Fibroblast of the aortic adventitia (primary cell): ENCODE data around the gene CYB5RL. TPM values are rescaled to one million over a fixed set of nuclear protein-coding genes. Genes with fewer than 3 reads are reported as not detected.
"Not testable (repeated sequence)": the region's sequence is repeated elsewhere in the genome, so short reads cannot be mapped to it uniquely, and the experiment has no call there.

Experiments
- DNase-seq: peaks from one replicate; pipeline ENCODE4 v3.0.0-alpha.2; 2010; ENCODE audit warnings: low read depth
- H3K4me3 ChIP-seq: 2 replicates; pipeline ENCODE4 v1.5.1; 2011; ENCODE audit warnings: low read depth, mild to moderate bottlenecking, control low read depth, low read length, moderate library complexity
- total RNA-seq: library from RNA; depleted of rRNA; stranded (reverse); fragments of >200 nt; gene quantifications from 2 replicates; pipeline ENCODE4 v1.2.3, GENCODE V29; 2012; ENCODE audit warnings: low replicate concordance
- TF ChIP-seq, protein P1 (sequence below): IDR thresholded peaks from 2 replicates; pipeline ENCODE4 v1.5.1; 2011; ENCODE audit warnings: mild to moderate bottlenecking, low read length, control low read depth, inconsistent platforms; ENCODE audit not compliant: insufficient read depth

The CYB5RL gene
- total RNA-seq, 1 donor: 10.9 TPM

DNA sequence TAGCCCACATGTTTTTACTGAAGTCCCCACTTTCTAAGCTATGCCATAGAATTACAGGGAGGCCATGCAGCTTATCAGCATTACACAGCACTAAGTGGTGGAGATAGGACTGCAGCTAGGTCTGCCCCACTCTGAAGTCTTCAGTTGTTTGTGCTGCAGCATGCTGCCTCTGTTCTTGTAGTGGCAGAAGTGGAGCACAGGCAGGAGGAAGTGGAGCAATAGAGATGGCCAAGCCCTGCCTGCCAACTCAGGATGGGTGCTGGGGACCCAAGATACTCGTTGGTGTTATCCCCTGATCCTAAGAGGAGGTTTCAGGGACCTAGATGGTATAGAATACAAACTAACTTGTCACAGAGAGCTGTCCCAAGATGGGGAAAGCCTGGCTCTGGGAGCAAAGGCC, 13.0 kb upstream of the CYB5RL start:
- TF ChIP-seq, protein P1, sequence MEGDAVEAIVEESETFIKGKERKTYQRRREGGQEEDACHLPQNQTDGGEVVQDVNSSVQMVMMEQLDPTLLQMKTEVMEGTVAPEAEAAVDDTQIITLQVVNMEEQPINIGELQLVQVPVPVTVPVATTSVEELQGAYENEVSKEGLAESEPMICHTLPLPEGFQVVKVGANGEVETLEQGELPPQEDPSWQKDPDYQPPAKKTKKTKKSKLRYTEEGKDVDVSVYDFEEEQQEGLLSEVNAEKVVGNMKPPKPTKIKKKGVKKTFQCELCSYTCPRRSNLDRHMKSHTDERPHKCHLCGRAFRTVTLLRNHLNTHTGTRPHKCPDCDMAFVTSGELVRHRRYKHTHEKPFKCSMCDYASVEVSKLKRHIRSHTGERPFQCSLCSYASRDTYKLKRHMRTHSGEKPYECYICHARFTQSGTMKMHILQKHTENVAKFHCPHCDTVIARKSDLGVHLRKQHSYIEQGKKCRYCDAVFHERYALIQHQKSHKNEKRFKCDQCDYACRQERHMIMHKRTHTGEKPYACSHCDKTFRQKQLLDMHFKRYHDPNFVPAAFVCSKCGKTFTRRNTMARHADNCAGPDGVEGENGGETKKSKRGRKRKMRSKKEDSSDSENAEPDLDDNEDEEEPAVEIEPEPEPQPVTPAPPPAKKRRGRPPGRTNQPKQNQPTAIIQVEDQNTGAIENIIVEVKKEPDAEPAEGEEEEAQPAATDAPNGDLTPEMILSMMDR: no peak
- H3K4me3 ChIP-seq: no peak overlapping the region
- DNase-seq: no peak

DNA sequence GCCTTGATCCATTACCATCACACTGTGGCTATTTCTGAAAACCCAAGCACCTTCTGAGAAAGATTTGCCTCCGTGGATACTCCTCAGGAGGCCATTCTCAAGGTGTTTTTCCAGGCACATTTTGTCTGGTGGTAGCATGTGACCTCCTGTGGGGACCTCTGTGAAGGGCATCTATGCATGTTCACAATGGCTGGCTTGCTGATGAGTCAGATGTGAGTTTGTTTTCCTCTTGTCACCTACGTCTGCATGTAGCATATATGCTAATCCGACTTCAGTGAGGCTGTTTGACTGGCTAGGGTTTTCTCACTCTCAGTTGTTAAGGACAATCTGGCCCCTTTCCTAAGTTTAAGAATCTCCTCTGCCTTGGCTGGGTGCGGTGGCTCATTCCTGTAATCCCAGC, 8.1 kb upstream of the CYB5RL start:
- H3K4me3 ChIP-seq: not testable (repeated sequence)

GRCh38 chr1:54207287-54207686, 7.5 kb upstream of the CYB5RL start:
- DNase-seq: no peak
- TF ChIP-seq, protein P1: no peak

More for the DNA sequence above, 8.1 kb upstream of the CYB5RL start:
- not testable (repeated sequence) for DNase-seq

GRCh38 chr1:54204199-54204598, 4.4 kb upstream of the CYB5RL start:
- no peak for DNase-seq
- TF ChIP-seq, protein P1: no peak
- H3K4me3 ChIP-seq: no peak overlapping the region

More at GRCh38 chr1:54207287-54207686, 7.5 kb upstream of the CYB5RL start:
- H3K4me3 ChIP-seq: no peak overlapping the region

DNA sequence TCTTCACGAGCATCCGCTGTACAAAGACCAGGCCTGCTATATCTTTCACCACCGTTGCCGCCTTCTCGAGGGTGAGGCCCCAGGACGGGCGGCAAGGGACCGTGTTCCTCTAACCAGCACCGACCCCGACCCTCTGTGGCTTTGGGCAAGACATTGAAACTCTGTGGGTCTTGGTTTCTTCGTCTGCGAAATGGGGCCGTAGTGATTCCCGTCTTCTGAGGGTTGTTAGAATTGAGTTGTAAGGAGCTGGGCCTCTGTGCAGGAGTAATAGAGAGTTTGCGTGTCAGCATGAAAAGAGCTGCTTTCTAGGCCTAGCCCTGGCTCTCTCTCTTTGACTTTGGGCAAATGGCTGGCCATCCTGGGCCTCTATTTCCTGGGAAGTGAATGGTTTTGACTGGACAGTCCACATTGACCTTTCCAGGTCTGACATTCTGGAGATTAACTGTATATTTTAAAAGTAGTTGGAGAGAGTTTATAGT, 728 bp upstream of the CYB5RL start:
- peak overlapping the region; percentile 94 for H3K4me3 ChIP-seq
- DNase-seq: peak; percentile 14
- TF ChIP-seq, protein P1: no peak

GRCh38 chr1:54199151-54199764, 572 bp downstream of the CYB5RL start:
- peak overlapping the region; percentile 94 for H3K4me3 ChIP-seq
- TF ChIP-seq, protein P1: no peak
- peak; percentile 18 for DNase-seq

- DNase-seq: no peak
- no peak overlapping the region for H3K4me3 ChIP-seq
- TF ChIP-seq, protein P1: no peak
These were observed 6.4 kb downstream of the CYB5RL start for GRCh38 chr1:54193453-54193852.
